IPS DF 4.7 (cell line): ENCODE data around the gene KCNK18.

Experiments used
- DNase-seq: peaks from one replicate; pipeline ENCODE4 v3.0.0-alpha.2; 2013; ENCODE audit warnings: low spot score; ENCODE audit errors: extremely low read depth

KCNK18 gene

DNA sequence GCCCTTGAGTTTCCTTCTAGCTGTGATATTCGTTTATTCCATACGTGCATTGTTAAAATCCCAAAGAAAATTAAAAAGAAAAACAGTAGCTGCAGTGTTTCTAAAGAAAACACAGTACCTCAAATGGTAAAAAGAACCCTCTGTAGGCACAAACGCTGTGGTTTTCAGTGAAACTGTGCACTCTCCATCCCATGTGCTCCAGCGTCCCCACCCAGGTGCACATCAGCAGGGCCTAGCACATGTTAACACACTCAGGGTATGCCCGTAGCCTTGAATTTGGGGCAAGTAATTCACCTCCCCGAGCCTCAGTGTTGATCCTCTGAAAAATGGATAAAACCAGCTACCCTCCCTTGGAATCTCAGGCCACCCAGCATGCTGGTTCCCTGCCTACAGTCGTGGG, 53.1 kb downstream of the KCNK18 start:
- DNase-seq = no peak

DNA sequence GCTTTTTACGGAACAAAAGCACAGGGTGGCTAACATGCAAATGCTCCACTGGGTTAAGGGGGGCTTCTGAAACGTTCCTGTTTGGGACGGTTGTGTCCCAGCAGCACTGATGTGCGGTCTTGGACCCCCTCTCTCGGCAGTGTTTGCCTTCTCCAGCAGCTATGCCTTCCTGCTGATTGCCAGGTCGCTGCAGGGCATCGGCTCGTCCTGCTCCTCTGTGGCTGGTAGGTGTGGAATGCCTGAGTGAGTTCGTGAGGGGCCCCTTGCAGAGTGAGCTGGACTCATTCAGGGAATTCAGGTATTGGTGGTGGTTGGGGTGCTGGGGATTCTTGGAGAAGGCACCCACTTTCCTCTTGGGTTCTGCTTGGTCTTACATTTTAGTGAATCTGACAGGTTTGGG, 56.6 kb downstream of the KCNK18 start:
- no peak for DNase-seq

DNA sequence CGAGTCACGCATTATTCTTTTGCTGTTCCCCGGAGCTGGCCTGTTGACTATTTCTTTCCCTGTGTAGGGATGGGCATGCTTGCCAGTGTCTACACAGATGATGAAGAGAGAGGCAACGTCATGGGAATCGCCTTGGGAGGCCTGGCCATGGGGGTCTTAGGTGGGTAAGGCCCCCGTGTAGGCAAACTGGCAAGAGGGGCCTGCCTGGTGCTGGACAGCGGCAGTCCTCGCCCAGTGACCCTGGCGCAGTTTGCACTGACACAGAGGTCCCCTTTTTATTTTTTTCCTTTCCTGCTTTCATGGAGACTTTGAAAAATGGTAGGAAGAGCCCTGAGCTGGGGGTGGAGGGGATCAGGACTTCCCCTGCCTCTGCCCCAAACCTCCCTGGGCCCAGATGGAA, 57.0 kb downstream of the KCNK18 start:
- DNase-seq = no peak

DNA sequence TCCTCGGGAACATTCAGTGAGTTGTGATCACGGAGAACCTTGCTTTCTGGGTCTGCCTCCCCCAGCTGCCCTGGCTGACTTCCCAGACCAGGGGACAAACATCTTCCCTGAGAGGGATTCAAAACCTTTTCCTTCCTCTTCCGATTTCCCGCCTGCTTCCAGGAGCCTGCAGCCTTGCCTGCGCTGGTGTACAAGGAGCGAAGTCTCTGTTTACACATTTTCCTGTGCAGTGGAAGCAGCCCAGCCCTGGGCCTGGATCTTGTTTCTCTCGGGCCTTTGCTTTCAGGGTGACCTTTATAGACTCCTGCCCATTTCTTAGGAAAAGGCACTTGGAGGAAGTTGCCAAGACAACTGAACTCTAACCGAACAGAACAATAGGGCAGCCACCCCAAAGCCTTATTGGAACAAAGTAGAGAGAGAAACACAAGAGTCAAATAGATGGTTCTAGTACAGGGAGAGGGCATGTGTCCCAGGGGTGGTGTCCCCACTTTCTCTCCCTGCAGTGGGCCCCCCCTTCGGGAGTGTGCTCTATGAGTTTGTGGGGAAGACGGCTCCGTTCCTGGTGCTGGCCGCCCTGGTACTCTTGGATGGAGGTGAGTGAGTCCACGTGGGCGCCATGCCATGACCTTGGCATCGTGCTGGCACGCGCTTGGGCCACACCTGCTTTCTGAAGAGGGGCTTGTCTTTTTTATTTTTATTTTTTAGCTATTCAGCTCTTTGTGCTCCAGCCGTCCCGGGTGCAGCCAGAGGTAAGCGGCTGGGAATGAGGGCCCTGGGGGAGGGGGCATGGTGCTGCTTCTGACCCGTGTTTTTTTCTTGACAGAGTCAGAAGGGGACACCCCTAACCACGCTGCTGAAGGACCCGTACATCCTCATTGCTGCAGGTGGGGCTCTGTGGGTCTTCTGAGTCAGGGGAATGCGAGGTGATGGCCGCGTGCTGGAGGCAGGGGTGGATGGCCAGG, 57.8 kb downstream of the KCNK18 start:
- DNase-seq = no peak

DNA sequence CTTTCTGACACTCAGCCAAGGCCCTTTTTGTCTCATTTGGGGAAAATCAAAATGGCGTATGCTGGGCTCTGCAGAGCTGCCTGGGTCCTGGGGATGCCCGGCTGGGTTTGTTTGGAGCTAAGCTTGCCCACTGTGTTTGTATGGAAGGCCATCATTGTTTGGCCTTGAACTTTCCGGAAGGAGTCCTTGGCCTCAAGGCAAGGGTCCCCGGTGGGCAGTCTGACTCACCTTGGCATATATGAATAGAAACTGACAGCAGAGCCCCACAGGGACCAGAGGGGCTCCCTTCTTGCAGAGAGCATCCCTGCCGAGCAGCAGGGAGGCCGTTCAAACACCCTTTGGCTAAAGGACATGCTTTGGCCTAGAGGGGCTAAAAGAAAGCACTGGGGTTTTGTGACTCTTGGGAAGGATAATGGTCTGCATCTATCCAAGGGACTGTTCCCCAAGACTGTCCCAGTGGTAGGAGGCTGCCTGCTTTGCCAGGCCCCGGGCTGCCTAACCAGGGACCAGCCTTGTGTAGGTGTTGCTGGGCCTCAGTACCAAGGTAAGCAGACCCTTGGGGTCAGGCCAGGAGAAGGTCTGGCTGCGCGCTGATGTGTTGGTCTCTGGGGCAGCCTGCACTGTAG, 58.7 kb downstream of the KCNK18 start:
- no peak for DNase-seq

DNA sequence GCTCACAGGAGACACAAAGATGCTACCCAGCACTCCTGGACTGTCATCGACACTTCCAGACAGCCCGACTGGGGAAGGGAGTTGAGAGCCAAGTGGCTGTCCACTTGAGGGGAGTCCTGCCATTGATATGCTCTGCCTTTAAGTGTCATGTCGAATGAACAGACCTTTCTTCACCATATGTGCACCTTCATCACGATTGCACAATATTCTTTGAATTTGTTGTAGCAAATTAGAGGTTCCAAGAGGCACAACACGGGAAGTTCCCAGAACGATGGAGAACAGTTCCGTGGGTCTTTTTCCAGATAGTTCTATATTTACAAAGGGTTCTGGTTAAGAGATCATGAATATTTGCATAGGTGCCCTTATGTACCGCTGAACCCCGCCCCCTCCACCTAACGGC, 59.6 kb downstream of the KCNK18 start:
- no peak for DNase-seq

DNA sequence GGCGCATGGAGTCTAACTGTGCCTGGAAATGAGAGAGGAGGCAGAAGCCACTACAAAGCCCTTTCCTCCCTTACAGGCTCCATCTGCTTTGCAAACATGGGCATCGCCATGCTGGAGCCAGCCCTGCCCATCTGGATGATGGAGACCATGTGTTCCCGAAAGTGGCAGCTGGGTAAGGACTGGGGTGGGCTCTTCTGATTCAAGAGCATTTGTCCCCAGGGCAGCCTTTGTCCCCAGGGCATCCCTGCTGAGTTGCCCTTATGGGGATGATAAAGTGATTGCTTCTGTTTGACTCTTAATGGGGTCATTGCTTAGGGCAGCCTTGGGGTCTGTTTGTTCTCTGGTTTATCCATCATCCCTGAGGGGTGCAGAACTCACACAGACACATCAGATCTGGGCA, 60.4 kb downstream of the KCNK18 start:
- no peak for DNase-seq

DNA sequence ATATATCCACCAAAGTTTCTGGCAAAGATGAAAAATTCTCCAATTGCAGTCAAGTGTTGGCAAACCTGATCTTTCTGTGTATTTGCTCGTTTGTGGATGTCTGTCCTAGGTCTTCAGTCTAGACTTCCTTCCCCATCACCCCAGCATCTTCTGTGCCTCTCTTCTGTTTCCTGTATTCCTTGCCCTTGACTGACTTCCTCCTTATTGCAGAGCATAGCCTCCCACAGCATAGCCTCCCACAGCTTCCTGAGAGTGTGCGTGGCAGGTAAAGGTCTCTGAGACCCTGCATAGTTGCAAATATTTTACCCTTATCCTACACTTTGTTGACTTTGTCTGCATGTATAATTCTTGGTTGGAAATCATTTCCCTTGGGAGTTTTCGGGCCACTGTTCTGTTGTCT, 62.0 kb downstream of the KCNK18 start:
- DNase-seq = no peak
